H9 (cell line): ENCODE results near the gene MEIS2. TPM values are rescaled to one million over a fixed set of nuclear protein-coding genes. Genes with fewer than 3 reads are reported as not detected.

ENCODE experiments used
- DNase-seq: peaks from one replicate; pipeline ENCODE4 v3.0.0-alpha.2; 2017
- H2AFZ ChIP-seq: one replicate; pipeline ENCODE4 v1.6.1; 2013; ENCODE audit warnings: mild to moderate bottlenecking, low read length, control low read depth, moderate library complexity
- H2AK5ac ChIP-seq: 2 replicates; pipeline ENCODE4 v1.6.1; 2013; ENCODE audit warnings: low read length, control low read depth, mixed read lengths; ENCODE audit not compliant: insufficient read length
- H2BK120ac ChIP-seq: one replicate; pipeline ENCODE4 v1.6.1; 2013; ENCODE audit warnings: low read depth, mild to moderate bottlenecking, low read length, control low read depth, inconsistent platforms; ENCODE audit not compliant: poor library complexity, severe bottlenecking
- H2BK12ac ChIP-seq: 2 replicates; pipeline ENCODE4 v1.6.1; 2013; ENCODE audit warnings: low read length, control low read depth, mixed read lengths, low read depth; ENCODE audit not compliant: insufficient read length
- H2BK15ac ChIP-seq: 2 replicates; pipeline ENCODE4 v1.6.1; 2013; ENCODE audit warnings: low read depth, low read length, control low read depth
- H2BK20ac ChIP-seq: one replicate; pipeline ENCODE4 v1.6.1; 2013; ENCODE audit warnings: low read depth, mild to moderate bottlenecking, low read length, control low read depth, inconsistent platforms; ENCODE audit not compliant: poor library complexity, severe bottlenecking
- H2BK5ac ChIP-seq: 2 replicates; pipeline ENCODE4 v1.6.1; 2013; ENCODE audit warnings: low read length, control low read depth, mixed read lengths; ENCODE audit not compliant: insufficient read length
- H3K14ac ChIP-seq: 2 replicates; pipeline ENCODE4 v1.6.1; 2013; ENCODE audit warnings: low read length, control low read depth; ENCODE audit not compliant: insufficient read depth
- H3K18ac ChIP-seq: 2 replicates; pipeline ENCODE4 v1.6.1; 2013; ENCODE audit warnings: low read depth, mild to moderate bottlenecking, mixed read lengths, low read length, control low read depth; ENCODE audit not compliant: insufficient read length
- H3K23ac ChIP-seq: 2 replicates; pipeline ENCODE4 v1.6.1; 2013; ENCODE audit warnings: low read length, control low read depth, mixed read lengths, low read depth; ENCODE audit not compliant: insufficient read length
- H3K23me2 ChIP-seq: 2 replicates; pipeline ENCODE4 v1.6.1; 2013; ENCODE audit warnings: low read depth, mild to moderate bottlenecking, mixed read lengths, low read length, control low read depth; ENCODE audit not compliant: insufficient read length, poor library complexity, severe bottlenecking
- H3K27ac ChIP-seq: 2 replicates; pipeline ENCODE4 v1.5.1; 2013; ENCODE audit warnings: low read length, control low read depth, mixed read lengths, low read depth; ENCODE audit not compliant: insufficient read length
- H3K27me3 ChIP-seq: 2 replicates; pipeline ENCODE4 v1.6.1; 2013; ENCODE audit warnings: low read length, control low read depth, inconsistent platforms; ENCODE audit not compliant: insufficient read depth
- H3K4ac ChIP-seq: 2 replicates; pipeline ENCODE4 v1.6.1; 2013; ENCODE audit warnings: low read depth, mild to moderate bottlenecking, control low read depth, inconsistent platforms, low read length, moderate library complexity
- H3K4me1 ChIP-seq: 2 replicates; pipeline ENCODE4 v1.6.1; 2013; ENCODE audit warnings: low read length, control low read depth, inconsistent platforms; ENCODE audit not compliant: insufficient read depth
- H3K4me2 ChIP-seq: 2 replicates; pipeline ENCODE4 v1.6.1; 2013; ENCODE audit warnings: low read length, control low read depth, mixed read lengths; ENCODE audit not compliant: insufficient read length, insufficient read depth
- H3K56ac ChIP-seq: 2 replicates; pipeline ENCODE4 v1.6.1; 2013; ENCODE audit warnings: low read depth, mild to moderate bottlenecking, mixed read lengths, low read length, control low read depth; ENCODE audit not compliant: insufficient read length
- H3K79me1 ChIP-seq: 2 replicates; pipeline ENCODE4 v1.6.1; 2013; ENCODE audit warnings: low read depth, mild to moderate bottlenecking, moderate library complexity, low read length, control low read depth, inconsistent platforms; ENCODE audit not compliant: insufficient read depth, poor library complexity, severe bottlenecking
- H3K79me2 ChIP-seq: 2 replicates; pipeline ENCODE4 v1.6.1; 2013; ENCODE audit warnings: low read length, control low read depth, inconsistent platforms; ENCODE audit not compliant: insufficient read depth
- H3K9ac ChIP-seq: 2 replicates; pipeline ENCODE4 v1.6.1; 2013; ENCODE audit warnings: low read length, control low read depth, mixed read lengths; ENCODE audit not compliant: insufficient read length; ENCODE audit errors: extremely low read depth
- H3K9me3 ChIP-seq: one replicate; pipeline ENCODE4 v1.6.1; 2013; ENCODE audit warnings: low read depth, low read length, inconsistent platforms; ENCODE audit not compliant: control insufficient read depth
- H3T11ph ChIP-seq: one replicate; pipeline ENCODE4 v1.6.1; 2013; ENCODE audit warnings: mild to moderate bottlenecking, low read length, control low read depth, inconsistent platforms
- H4K20me1 ChIP-seq: one replicate; pipeline ENCODE4 v1.6.1; 2013; ENCODE audit not compliant: control insufficient read depth, insufficient read length, insufficient read depth
- H4K5ac ChIP-seq: 2 replicates; pipeline ENCODE4 v1.6.1; 2013; ENCODE audit warnings: low read depth, mild to moderate bottlenecking, mixed read lengths, low read length, control low read depth; ENCODE audit not compliant: insufficient read length
- H4K8ac ChIP-seq: replicated peaks from 2 replicates; pipeline ENCODE4 v1.6.1; 2013; ENCODE audit warnings: low read length, control low read depth, mixed read lengths, low read depth; ENCODE audit not compliant: insufficient read length
- H4K91ac ChIP-seq: 2 replicates; pipeline ENCODE4 v1.6.1; 2013; ENCODE audit warnings: low read depth, mild to moderate bottlenecking, moderate library complexity, mixed read lengths, low read length, control low read depth; ENCODE audit not compliant: insufficient read length
- H3K27ac Mint-ChIP-seq, 3 experiments: 2 replicates in 2 of 3; 3 replicates in 1 of 3; pipeline ENCODE4 v1.8.0; 2020 to 2021; ENCODE audit warnings: mixed read lengths in 3 of 3, mild to moderate bottlenecking in 1 of 3, moderate library complexity in 1 of 3
- H3K27me3 Mint-ChIP-seq: 2 replicates; pipeline ENCODE4 v1.8.0; 2021; ENCODE audit warnings: low read depth, mild to moderate bottlenecking, moderate library complexity, mixed read lengths
- H3K36me3 Mint-ChIP-seq, 3 experiments: 2 replicates in 2 of 3; 3 replicates in 1 of 3; pipeline ENCODE4 v1.8.0; 2020 to 2021; ENCODE audit warnings: low read depth in 3 of 3, mixed read lengths in 3 of 3; ENCODE audit not compliant: insufficient read depth in 1 of 3
- H3K4me1 Mint-ChIP-seq, 2 experiments: 2 replicates each; pipeline ENCODE4 v1.8.0; 2020; ENCODE audit warnings: mixed read lengths in 2 of 2
- H3K4me3 Mint-ChIP-seq, 2 experiments: 2 replicates in 1 of 2; 3 replicates in 1 of 2; pipeline ENCODE4 v1.8.0; 2020 to 2021; ENCODE audit warnings: mild to moderate bottlenecking in 2 of 2, mixed read lengths in 2 of 2, moderate library complexity in 1 of 2
- H3K9me3 Mint-ChIP-seq, 2 experiments: 2 replicates in 1 of 2; 3 replicates in 1 of 2; pipeline ENCODE4 v1.8.0; 2020; ENCODE audit warnings: mild to moderate bottlenecking in 2 of 2, mixed read lengths in 2 of 2, moderate library complexity in 1 of 2
- total RNA-seq: library from RNA; stranded (reverse); gene quantifications from 2 replicates; pipeline ENCODE4 v1.2.1, GENCODE V29; 2021
- TF ChIP-seq, protein P1 (sequence below): fragments of 200-600 bp; sonication (generic); conservative IDR thresholded peaks from 3 replicates; pipeline ENCODE4 v1.8.0; 2021; ENCODE audit warnings: antibody characterized with exemption, mild to moderate bottlenecking

MEIS2 gene
- total RNA-seq, 1 experiment from 2014 or later = 0.35 TPM

DNA sequence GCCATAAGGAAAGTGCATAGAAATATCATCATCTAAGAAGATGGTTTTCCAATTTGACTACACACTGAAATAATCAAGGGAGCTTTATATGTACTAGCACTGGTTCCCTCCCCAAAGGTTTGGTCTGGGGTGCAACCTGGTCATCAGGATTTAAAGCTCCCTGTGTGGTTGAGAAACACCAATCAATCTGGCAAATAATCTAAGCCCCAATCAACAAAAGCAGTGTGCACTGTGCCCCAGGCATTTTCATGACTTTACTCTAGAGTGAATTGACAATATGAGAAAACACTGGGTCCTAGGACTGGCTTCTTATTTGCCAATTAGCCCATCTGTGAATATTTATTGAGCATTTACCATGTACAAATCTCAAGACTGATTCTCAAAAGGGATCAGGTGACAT is 255.1 kb downstream of the MEIS2 start:
- Histone ChIP-seq H3K9me3 (no peaks in the 10 kb centered on the region), H3K4me2 (no peak overlapping the region), H2AK5ac (no peak overlapping the region), H3K4ac (no peak overlapping the region), H4K8ac (no peak overlapping the region), H3K9ac (no peak overlapping the region), H2BK20ac (no peak overlapping the region), H2BK15ac (no peak overlapping the region), H3K23ac (no peak overlapping the region), H3K79me1 (no peaks in the 10 kb centered on the region), H3K4me1 (no peaks in the 10 kb centered on the region), H2BK12ac (no peak overlapping the region), H4K20me1 (no peaks in the 10 kb centered on the region), H3K79me2 (no peaks in the 10 kb centered on the region), H3K27ac (no peak overlapping the region), H3K27me3 (no peaks in the 10 kb centered on the region), H2BK5ac (no peak overlapping the region), H3K18ac (no peak overlapping the region), H3T11ph (no peak overlapping the region), H2BK120ac (no peak overlapping the region), H4K5ac (no peak overlapping the region), H3K23me2 (no peaks in the 10 kb centered on the region), H2AFZ (no peak overlapping the region), H3K14ac (no peak overlapping the region), H3K56ac (no peak overlapping the region), H4K91ac (no peak overlapping the region)
- TF ChIP-seq, protein P1, sequence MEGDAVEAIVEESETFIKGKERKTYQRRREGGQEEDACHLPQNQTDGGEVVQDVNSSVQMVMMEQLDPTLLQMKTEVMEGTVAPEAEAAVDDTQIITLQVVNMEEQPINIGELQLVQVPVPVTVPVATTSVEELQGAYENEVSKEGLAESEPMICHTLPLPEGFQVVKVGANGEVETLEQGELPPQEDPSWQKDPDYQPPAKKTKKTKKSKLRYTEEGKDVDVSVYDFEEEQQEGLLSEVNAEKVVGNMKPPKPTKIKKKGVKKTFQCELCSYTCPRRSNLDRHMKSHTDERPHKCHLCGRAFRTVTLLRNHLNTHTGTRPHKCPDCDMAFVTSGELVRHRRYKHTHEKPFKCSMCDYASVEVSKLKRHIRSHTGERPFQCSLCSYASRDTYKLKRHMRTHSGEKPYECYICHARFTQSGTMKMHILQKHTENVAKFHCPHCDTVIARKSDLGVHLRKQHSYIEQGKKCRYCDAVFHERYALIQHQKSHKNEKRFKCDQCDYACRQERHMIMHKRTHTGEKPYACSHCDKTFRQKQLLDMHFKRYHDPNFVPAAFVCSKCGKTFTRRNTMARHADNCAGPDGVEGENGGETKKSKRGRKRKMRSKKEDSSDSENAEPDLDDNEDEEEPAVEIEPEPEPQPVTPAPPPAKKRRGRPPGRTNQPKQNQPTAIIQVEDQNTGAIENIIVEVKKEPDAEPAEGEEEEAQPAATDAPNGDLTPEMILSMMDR = no peak
- no peak for DNase-seq
- Mint-ChIP-seq H3K27me3 (no peaks in the 10 kb centered on the region; the same call in 1 of the 2 replicates), H3K36me3 (no peaks in the 10 kb centered on the region), H3K4me1 (peaks cover 9 to 12% of the 10 kb centered on the region in 2 experiments), H3K9me3 (no peaks in the 10 kb centered on the region), H3K27ac (no peak overlapping the region), H3K4me3 (no peak overlapping the region)
